A549 treated with Hydrocortisone at 1 μM for 4 hours (cell line): ENCODE data around the gene SKA3. TPM values are rescaled to one million over a fixed set of nuclear protein-coding genes. Genes with fewer than 3 reads are reported as not detected.

Experiments
- total RNA-seq: library from RNA; stranded (reverse); fragments of 200-300 nt; extraction: Qiagen RNA extraction; gene quantifications from 5 replicates; pipeline ENCODE4 v1.2.3, GENCODE V29; 2022

SKA3 gene
- 12.7 to 14.9 TPM (median 14.0 TPM) in 5 replicates for total RNA-seq

DNA sequence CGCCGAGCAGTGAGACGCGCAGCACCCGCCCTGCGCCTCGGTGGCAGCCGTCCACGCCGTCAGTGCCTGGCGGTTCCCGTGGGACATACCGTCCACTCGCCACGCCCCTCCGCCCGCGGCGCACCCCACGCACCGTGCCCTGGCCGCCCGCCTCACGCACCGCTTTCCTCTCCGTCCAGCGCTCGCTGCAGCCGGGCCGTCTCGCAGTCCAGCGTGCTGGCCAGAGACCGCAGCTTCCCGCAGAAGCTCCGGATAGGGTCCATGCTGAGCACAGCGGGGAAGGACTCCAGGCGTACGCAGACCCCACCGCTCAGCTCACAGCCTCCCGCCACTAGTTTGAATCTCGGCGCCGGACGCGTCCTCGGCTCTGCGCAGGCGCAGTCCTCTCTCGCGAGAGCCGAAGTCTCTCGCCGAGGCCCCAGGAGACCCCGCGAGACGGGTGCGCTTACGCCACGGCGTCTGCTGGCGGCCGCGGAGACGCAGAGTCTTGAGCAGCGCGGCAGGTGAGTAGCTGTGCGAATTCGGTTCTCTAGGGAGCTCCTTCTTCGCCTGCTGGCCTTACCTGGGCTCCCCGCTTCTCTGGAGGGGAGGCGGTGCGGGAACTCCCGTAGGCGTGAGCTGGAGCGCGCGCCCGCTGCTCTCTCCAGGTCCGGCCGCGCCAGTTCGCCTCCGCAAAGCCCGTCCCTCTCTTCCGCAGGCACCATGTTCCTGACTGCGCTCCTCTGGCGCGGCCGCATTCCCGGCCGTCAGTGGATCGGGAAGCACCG lies at the start of gene SKA3, which contains the start of gene MRPL57:
Gene SKA3 (minus strand): TSS at position 338 of the 767 bp plus-strand sequence. CDS start 75 bp downstream, at position 263.
Gene MRPL57 (plus strand): TSS at position 444 of the 767 bp plus-strand sequence. CDS start 259 bp downstream, at position 703.

Other genes starting within 250 kb of the SKA3 start
- 10.7 to 12.2 TPM (median 11.2 TPM) in 5 replicates for gene LATS2, start 115.0 kb downstream of the SKA3 start, total RNA-seq
- gene SAP18, start 36.4 kb downstream of the SKA3 start, total RNA-seq, result 89.4 to 175 TPM (median 152 TPM) in 5 replicates
- 17.4 to 25.6 TPM (median 24.4 TPM) in 5 replicates for gene MRPL57, start 106 bp upstream of the SKA3 start, total RNA-seq